OCI-LY7 (cell line): ENCODE results near the gene CACNA1H. TPM values are rescaled to one million over a fixed set of nuclear protein-coding genes. Genes with fewer than 3 reads are reported as not detected.

Experiments used
- BruUV-seq: library from RNA; stranded (reverse); fragments of 400-500 nt; replicated peaks from 2 replicates; lab custom pipeline; 2021; lab: Mats Ljungman, UMichigan
- CTCF ChIA-PET: fragments of 300-600 bp; sonication (Branson Sonifier 250); formaldehyde crosslinking; loops from one replicate; lab custom pipeline; 2022; ENCODE audit warnings: antibody characterized with exemption; ENCODE audit not compliant: unreplicated experiment; lab: Charles Lee
- POLR2A ChIA-PET: fragments of 300-600 bp; sonication (Branson Sonifier 250); formaldehyde crosslinking; loops from one replicate; lab custom pipeline; 2022; ENCODE audit warnings: antibody characterized with exemption; lab: Charles Lee
- DNase-seq: peaks from one replicate; pipeline ENCODE4 v3.0.0-alpha.2; 2015; ENCODE audit warnings: low spot score
- H2AFZ ChIP-seq: fragments of 200-600 bp; sonication (generic), shearing (Covaris generic); 2 replicates; pipeline ENCODE4 v1.6.1; 2014; ENCODE audit warnings: mild to moderate bottlenecking, antibody characterized with exemption, low read length, moderate library complexity
- H3K27ac ChIP-seq: fragments of 200-600 bp; sonication (generic); 2 replicates; pipeline ENCODE4 v1.5.1; 2014; ENCODE audit warnings: mixed run types, low read depth, mild to moderate bottlenecking, moderate library complexity, low read length, inconsistent platforms; ENCODE audit not compliant: poor library complexity, severe bottlenecking
- H3K36me3 ChIP-seq: fragments of 200-600 bp; sonication (generic); 2 replicates; pipeline ENCODE4 v1.6.1; 2014; ENCODE audit warnings: mild to moderate bottlenecking, antibody characterized with exemption, low read length, moderate library complexity, mixed read lengths; ENCODE audit not compliant: insufficient read depth
- H3K4me1 ChIP-seq: fragments of 200-600 bp; sonication (generic); 2 replicates; pipeline ENCODE4 v1.5.1; 2014; ENCODE audit warnings: mild to moderate bottlenecking, low read length; ENCODE audit not compliant: insufficient read depth, poor library complexity, severe bottlenecking
- H3K4me2 ChIP-seq: fragments of 200-600 bp; sonication (generic); 2 replicates; pipeline ENCODE4 v1.6.1; 2014; ENCODE audit warnings: mild to moderate bottlenecking, low read length
- H3K4me3 ChIP-seq: fragments of 200-600 bp; sonication (generic); 2 replicates; pipeline ENCODE4 v1.5.1; 2014; ENCODE audit warnings: mild to moderate bottlenecking, low read depth, low read length; ENCODE audit not compliant: poor library complexity, severe bottlenecking
- H3K79me2 ChIP-seq: fragments of 200-600 bp; sonication (generic); 2 replicates; pipeline ENCODE4 v1.6.1; 2016; ENCODE audit warnings: low read depth, mild to moderate bottlenecking, low read length, moderate library complexity, mixed read lengths; ENCODE audit not compliant: insufficient read depth
- H3K9me2 ChIP-seq: fragments of 200-600 bp; sonication (generic); 2 replicates; pipeline ENCODE4 v1.6.1; 2016; ENCODE audit warnings: mild to moderate bottlenecking, low read length, mixed read lengths; ENCODE audit not compliant: insufficient read depth
- H3K9me3 ChIP-seq: fragments of 200-600 bp; sonication (generic); 2 replicates; pipeline ENCODE4 v1.6.1; 2014; ENCODE audit warnings: mild to moderate bottlenecking, mixed run types, low read length, mixed read lengths
- H4K20me1 ChIP-seq: fragments of 200-600 bp; sonication (generic); 2 replicates; pipeline ENCODE4 v1.6.1; 2014; ENCODE audit warnings: mild to moderate bottlenecking, antibody characterized with exemption, low read length, moderate library complexity, mixed read lengths; ENCODE audit not compliant: insufficient read depth
- EZH2phosphoT487 ChIP-seq: fragments of 200-600 bp; sonication (generic); IDR thresholded peaks from 2 replicates; pipeline ENCODE4 v1.6.1; 2018; ENCODE audit warnings: low read depth, borderline replicate concordance, mild to moderate bottlenecking, mixed run types, antibody characterized with exemption, low read length, moderate library complexity, mixed read lengths
- intact Hi-C: fragments of 100-400 bp; cut with micrococcal nuclease; formaldehyde crosslinking; loops from one replicate; pipeline ENCODE4 v1.10.0; 2022; ENCODE audit not compliant: unreplicated experiment
- total RNA-seq, 2 experiments: library from RNA; depleted of rRNA in 1 of 2; stranded (reverse); fragments of >200 nt in 1 of 2; shearing (Covaris generic) in 1 of 2; gene quantifications; 2 replicates each; pipeline ENCODE4 v1.2.3, GENCODE V29; 2014 to 2022
- TF ChIP-seq, protein P1 (sequence below): fragments of 200-600 bp; sonication (generic); conservative IDR thresholded peaks from 2 replicates; pipeline ENCODE4 v1.5.1; 2014; ENCODE audit warnings: mild to moderate bottlenecking, antibody characterized with exemption, low read length, moderate library complexity, mixed read lengths

CACNA1H gene
- total RNA-seq, 2 experiments from 2014 or later: not detected

DNA sequence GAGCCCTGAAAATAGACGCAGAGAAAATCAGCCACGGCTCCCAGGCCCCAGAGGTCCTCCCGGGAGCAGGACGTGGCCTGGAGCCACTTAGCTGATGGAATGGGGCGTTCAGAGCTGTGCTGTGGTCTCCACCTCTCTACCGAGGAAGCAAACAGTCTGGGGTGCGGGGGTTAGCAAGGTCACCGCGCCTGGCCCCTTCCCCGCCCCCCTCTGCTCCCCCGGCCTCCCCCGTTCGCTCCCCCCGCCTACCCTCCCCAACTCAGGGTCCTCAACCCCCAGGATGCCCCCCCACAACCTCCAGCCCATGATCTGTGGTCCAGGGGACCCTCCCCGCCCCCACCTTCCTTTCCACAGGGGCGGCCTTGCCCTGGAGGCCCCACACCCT lies 36.2 kb upstream of the CACNA1H start:
- no peak for DNase-seq
- ChIA-PET CTCF (interaction anchor here (0.5 kb wide), 1 partner anchor 90 kb away, joined by 7 read pairs; no protein-coding TSS in a partner anchor), POLR2A (no interaction called here)
- BruUV-seq: no TSS peak
- Histone ChIP-seq H3K4me1 (peaks cover 15% of the 10 kb centered on the region), H3K4me3 (no peak overlapping the region), H3K27ac (no peak overlapping the region), H3K79me2 (no peaks in the 10 kb centered on the region), H3K9me3 (no peaks in the 10 kb centered on the region), H3K4me2 (no peak overlapping the region), H3K9me2 (no peaks in the 10 kb centered on the region), H3K36me3 (no peaks in the 10 kb centered on the region), H4K20me1 (no peaks in the 10 kb centered on the region), H2AFZ (no peak overlapping the region)
- intact Hi-C loops: no loop called here
- TF ChIP-seq, protein P1, sequence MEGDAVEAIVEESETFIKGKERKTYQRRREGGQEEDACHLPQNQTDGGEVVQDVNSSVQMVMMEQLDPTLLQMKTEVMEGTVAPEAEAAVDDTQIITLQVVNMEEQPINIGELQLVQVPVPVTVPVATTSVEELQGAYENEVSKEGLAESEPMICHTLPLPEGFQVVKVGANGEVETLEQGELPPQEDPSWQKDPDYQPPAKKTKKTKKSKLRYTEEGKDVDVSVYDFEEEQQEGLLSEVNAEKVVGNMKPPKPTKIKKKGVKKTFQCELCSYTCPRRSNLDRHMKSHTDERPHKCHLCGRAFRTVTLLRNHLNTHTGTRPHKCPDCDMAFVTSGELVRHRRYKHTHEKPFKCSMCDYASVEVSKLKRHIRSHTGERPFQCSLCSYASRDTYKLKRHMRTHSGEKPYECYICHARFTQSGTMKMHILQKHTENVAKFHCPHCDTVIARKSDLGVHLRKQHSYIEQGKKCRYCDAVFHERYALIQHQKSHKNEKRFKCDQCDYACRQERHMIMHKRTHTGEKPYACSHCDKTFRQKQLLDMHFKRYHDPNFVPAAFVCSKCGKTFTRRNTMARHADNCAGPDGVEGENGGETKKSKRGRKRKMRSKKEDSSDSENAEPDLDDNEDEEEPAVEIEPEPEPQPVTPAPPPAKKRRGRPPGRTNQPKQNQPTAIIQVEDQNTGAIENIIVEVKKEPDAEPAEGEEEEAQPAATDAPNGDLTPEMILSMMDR: no peak
- TF ChIP-seq EZH2phosphoT487: no peak

DNA sequence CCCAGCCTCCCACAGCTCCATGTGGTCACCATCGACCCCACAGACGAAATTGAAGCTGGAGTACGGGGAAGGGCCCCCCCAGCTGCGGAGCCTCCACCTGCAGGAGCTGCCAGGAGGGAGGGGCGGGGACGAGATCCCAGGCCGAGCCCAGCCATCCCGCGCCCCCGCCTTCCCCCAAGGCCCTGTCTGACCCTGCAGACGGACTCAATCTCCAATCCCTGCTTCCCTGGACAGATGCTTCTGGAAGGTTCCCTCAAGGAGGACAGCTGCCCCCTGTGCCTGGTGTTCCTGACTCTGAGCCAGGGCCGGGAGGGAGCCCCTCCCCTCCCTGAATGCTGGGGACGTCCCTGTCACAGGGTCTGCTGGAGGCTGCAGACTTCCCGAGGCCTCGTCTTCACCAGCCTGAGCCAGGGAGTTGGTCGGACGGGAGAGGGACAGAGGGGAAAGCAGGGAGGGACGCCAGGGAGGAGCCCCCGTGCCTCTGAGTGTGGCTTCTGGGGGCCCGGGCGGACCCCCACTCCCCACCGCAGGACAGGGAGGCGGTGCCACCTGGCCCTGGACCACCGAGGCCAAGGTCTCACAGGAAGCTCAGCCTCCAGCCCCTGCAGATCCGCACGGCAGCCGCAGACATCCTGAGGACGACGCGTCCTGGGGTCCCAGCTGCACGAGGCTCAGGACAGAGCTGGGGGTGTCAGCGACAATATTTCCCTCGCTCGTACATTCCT lies 35.6 kb upstream of the CACNA1H start:
- no peak overlapping the region for H3K4me2 ChIP-seq
- no peaks in the 10 kb centered on the region for H3K9me3 ChIP-seq
- H3K36me3 ChIP-seq: no peaks in the 10 kb centered on the region
- peaks cover 15% of the 10 kb centered on the region for H3K4me1 ChIP-seq
- intact Hi-C loops: no loop called here
- H3K79me2 ChIP-seq: no peaks in the 10 kb centered on the region
- ChIA-PET CTCF (no interaction called here), POLR2A (no interaction called here)
- H4K20me1 ChIP-seq: no peaks in the 10 kb centered on the region
- no peaks in the 10 kb centered on the region for H3K9me2 ChIP-seq
- no peak overlapping the region for H2AFZ ChIP-seq
- no peak overlapping the region for H3K4me3 ChIP-seq
- H3K27ac ChIP-seq: no peak overlapping the region
- no TSS peak for BruUV-seq
- TF ChIP-seq, protein P1: no peak
- TF ChIP-seq EZH2phosphoT487: no peak
- no peak for DNase-seq

DNA sequence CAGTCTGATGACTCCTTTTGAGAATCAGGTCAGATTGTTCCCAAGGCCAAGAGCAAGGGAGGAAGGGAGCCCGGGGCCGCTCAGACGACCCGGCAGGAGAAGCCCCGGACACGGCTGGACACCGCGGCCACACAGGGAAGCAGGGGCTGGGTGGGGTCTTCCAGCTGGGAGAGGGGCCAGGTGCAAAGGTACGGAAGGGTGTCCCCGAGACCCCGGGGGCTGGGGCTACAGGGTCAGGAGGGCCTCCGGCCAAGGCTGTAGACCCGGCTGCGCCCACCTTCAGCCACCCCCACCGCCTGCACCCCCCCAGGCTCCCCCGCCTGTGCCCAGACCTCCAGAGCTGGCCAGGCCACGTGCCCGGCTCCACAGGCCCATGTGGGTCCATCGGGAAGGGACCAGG lies 35.0 kb upstream of the CACNA1H start:
- H3K36me3 ChIP-seq: no peaks in the 10 kb centered on the region
- POLR2A ChIA-PET: no interaction called here
- H3K4me1 ChIP-seq: peaks cover 15% of the 10 kb centered on the region
- no peaks in the 10 kb centered on the region for H3K9me3 ChIP-seq
- DNase-seq: no peak
- no peak overlapping the region for H3K4me2 ChIP-seq
- no peaks in the 10 kb centered on the region for H4K20me1 ChIP-seq
- H3K9me2 ChIP-seq: no peaks in the 10 kb centered on the region
- no TSS peak for BruUV-seq
- H3K79me2 ChIP-seq: no peaks in the 10 kb centered on the region
- H3K4me3 ChIP-seq: no peak overlapping the region
- H2AFZ ChIP-seq: no peak overlapping the region
- H3K27ac ChIP-seq: no peak overlapping the region
- intact Hi-C loops: no loop called here
- TF ChIP-seq, protein P1: no peak
- no peak for TF ChIP-seq EZH2phosphoT487
- CTCF ChIA-PET: no interaction called here
